GM19324 (cell line): ENCODE data around the gene L1CAM.

Experiments used
- ATAC-seq: cut with Tn5 transposase; IDR thresholded peaks from one replicate; pipeline ENCODE4 v1.9.1; 2021; ENCODE audit warnings: mild to moderate bottlenecking, moderate library complexity; ENCODE audit not compliant: unreplicated experiment, low FRiP score

L1CAM gene

GRCh38 chrX:153924149-153924861 lies 38.3 kb upstream of the L1CAM start:
- ATAC-seq, result no peak

- ATAC-seq, result no peak
Measured at GRCh38 chrX:153922932-153923857, 37.2 kb upstream of the L1CAM start.

- no peak for ATAC-seq
Measured at GRCh38 chrX:153921511-153922446, 35.8 kb upstream of the L1CAM start.

GRCh38 chrX:153921070-153921469 lies 35.1 kb upstream of the L1CAM start:
- no peak for ATAC-seq

GRCh38 chrX:153920546-153920945 lies 34.6 kb upstream of the L1CAM start:
- ATAC-seq, result no peak

- no peak for ATAC-seq
Measured at GRCh38 chrX:153919281-153919680, 33.3 kb upstream of the L1CAM start.

GRCh38 chrX:153917869-153918268 lies 31.9 kb upstream of the L1CAM start:
- no peak for ATAC-seq

GRCh38 chrX:153913701-153914100 lies 27.7 kb upstream of the L1CAM start:
- ATAC-seq, result no peak

GRCh38 chrX:153913211-153913610 lies 27.2 kb upstream of the L1CAM start:
- no peak for ATAC-seq

GRCh38 chrX:153911798-153912197 lies 25.8 kb upstream of the L1CAM start:
- no peak for ATAC-seq

GRCh38 chrX:153910446-153910845 lies 24.5 kb upstream of the L1CAM start:
- no peak for ATAC-seq

GRCh38 chrX:153909980-153910360 lies 24.0 kb upstream of the L1CAM start:
- no peak for ATAC-seq

GRCh38 chrX:153909024-153909979 lies 23.3 kb upstream of the L1CAM start:
- no peak for ATAC-seq

GRCh38 chrX:153908219-153908860 lies 22.4 kb upstream of the L1CAM start:
- ATAC-seq, result no peak

GRCh38 chrX:153907456-153907855 lies 21.5 kb upstream of the L1CAM start:
- no peak for ATAC-seq

GRCh38 chrX:153906126-153906917 lies 20.3 kb upstream of the L1CAM start:
- ATAC-seq, result no peak

- ATAC-seq, result no peak
Measured at GRCh38 chrX:153905481-153906095, 19.6 kb upstream of the L1CAM start.
